OCI-LY7 (cell line): ENCODE results near the gene ANKRD39. TPM values are rescaled to one million over a fixed set of nuclear protein-coding genes. Genes with fewer than 3 reads are reported as not detected.

Experiments
- BruUV-seq: library from RNA; stranded (reverse); fragments of 400-500 nt; replicated peaks from 2 replicates; lab custom pipeline; 2021; lab: Mats Ljungman, UMichigan
- CTCF ChIA-PET: fragments of 300-600 bp; sonication (Branson Sonifier 250); formaldehyde crosslinking; loops from one replicate; lab custom pipeline; 2022; ENCODE audit warnings: antibody characterized with exemption; ENCODE audit not compliant: unreplicated experiment; lab: Charles Lee
- POLR2A ChIA-PET: fragments of 300-600 bp; sonication (Branson Sonifier 250); formaldehyde crosslinking; loops from one replicate; lab custom pipeline; 2022; ENCODE audit warnings: antibody characterized with exemption; lab: Charles Lee
- DNase-seq: peaks from one replicate; pipeline ENCODE4 v3.0.0-alpha.2; 2015; ENCODE audit warnings: low spot score
- H2AFZ ChIP-seq: fragments of 200-600 bp; sonication (generic), shearing (Covaris generic); 2 replicates; pipeline ENCODE4 v1.6.1; 2014; ENCODE audit warnings: mild to moderate bottlenecking, antibody characterized with exemption, low read length, moderate library complexity
- H3K27ac ChIP-seq: fragments of 200-600 bp; sonication (generic); 2 replicates; pipeline ENCODE4 v1.5.1; 2014; ENCODE audit warnings: mixed run types, low read depth, mild to moderate bottlenecking, moderate library complexity, low read length, inconsistent platforms; ENCODE audit not compliant: poor library complexity, severe bottlenecking
- H3K36me3 ChIP-seq: fragments of 200-600 bp; sonication (generic); 2 replicates; pipeline ENCODE4 v1.6.1; 2014; ENCODE audit warnings: mild to moderate bottlenecking, antibody characterized with exemption, low read length, moderate library complexity, mixed read lengths; ENCODE audit not compliant: insufficient read depth
- H3K4me1 ChIP-seq: fragments of 200-600 bp; sonication (generic); 2 replicates; pipeline ENCODE4 v1.5.1; 2014; ENCODE audit warnings: mild to moderate bottlenecking, low read length; ENCODE audit not compliant: insufficient read depth, poor library complexity, severe bottlenecking
- H3K4me2 ChIP-seq: fragments of 200-600 bp; sonication (generic); 2 replicates; pipeline ENCODE4 v1.6.1; 2014; ENCODE audit warnings: mild to moderate bottlenecking, low read length
- H3K4me3 ChIP-seq: fragments of 200-600 bp; sonication (generic); 2 replicates; pipeline ENCODE4 v1.5.1; 2014; ENCODE audit warnings: mild to moderate bottlenecking, low read depth, low read length; ENCODE audit not compliant: poor library complexity, severe bottlenecking
- H3K79me2 ChIP-seq: fragments of 200-600 bp; sonication (generic); 2 replicates; pipeline ENCODE4 v1.6.1; 2016; ENCODE audit warnings: low read depth, mild to moderate bottlenecking, low read length, moderate library complexity, mixed read lengths; ENCODE audit not compliant: insufficient read depth
- H3K9me2 ChIP-seq: fragments of 200-600 bp; sonication (generic); 2 replicates; pipeline ENCODE4 v1.6.1; 2016; ENCODE audit warnings: mild to moderate bottlenecking, low read length, mixed read lengths; ENCODE audit not compliant: insufficient read depth
- H3K9me3 ChIP-seq: fragments of 200-600 bp; sonication (generic); 2 replicates; pipeline ENCODE4 v1.6.1; 2014; ENCODE audit warnings: mild to moderate bottlenecking, mixed run types, low read length, mixed read lengths
- H4K20me1 ChIP-seq: fragments of 200-600 bp; sonication (generic); 2 replicates; pipeline ENCODE4 v1.6.1; 2014; ENCODE audit warnings: mild to moderate bottlenecking, antibody characterized with exemption, low read length, moderate library complexity, mixed read lengths; ENCODE audit not compliant: insufficient read depth
- CTCF ChIP-seq: fragments of 200-600 bp; sonication (generic); conservative IDR thresholded peaks from 2 replicates; pipeline ENCODE4 v1.5.1; 2014; ENCODE audit warnings: mild to moderate bottlenecking, antibody characterized with exemption, low read length, moderate library complexity, mixed read lengths
- EZH2phosphoT487 ChIP-seq: fragments of 200-600 bp; sonication (generic); IDR thresholded peaks from 2 replicates; pipeline ENCODE4 v1.6.1; 2018; ENCODE audit warnings: low read depth, borderline replicate concordance, mild to moderate bottlenecking, mixed run types, antibody characterized with exemption, low read length, moderate library complexity, mixed read lengths
- intact Hi-C: fragments of 100-400 bp; cut with micrococcal nuclease; formaldehyde crosslinking; loops from one replicate; pipeline ENCODE4 v1.10.0; 2022; ENCODE audit not compliant: unreplicated experiment
- total RNA-seq, 2 experiments: library from RNA; depleted of rRNA in 1 of 2; stranded (reverse); fragments of >200 nt in 1 of 2; shearing (Covaris generic) in 1 of 2; gene quantifications; 2 replicates each; pipeline ENCODE4 v1.2.3, GENCODE V29; 2014 to 2022

The ANKRD39 gene
- total RNA-seq, 2 experiments from 2014 or later: 22.2 to 24.1 TPM

- POLR2A ChIA-PET: no interaction called here
- Histone ChIP-seq H3K36me3 (peaks cover 74% of the 10 kb centered on the region; the same call in 1 of the 2 replicates), H3K4me1 (peaks cover 8% of the 10 kb centered on the region), H3K79me2 (peaks cover 6% of the 10 kb centered on the region; the same call in 1 of the 2 replicates), H3K9me2 (no peaks in the 10 kb centered on the region), H3K9me3 (no peaks in the 10 kb centered on the region), H3K27ac (no peak overlapping the region), H2AFZ (no peak overlapping the region), H3K4me2 (no peak overlapping the region), H3K4me3 (no peak overlapping the region), H4K20me1 (peaks cover 5% of the 10 kb centered on the region; the same call in 1 of the 2 replicates)
- BruUV-seq: no TSS peak
- intact Hi-C loops: no loop called here
- CTCF ChIA-PET: no interaction called here
- no peak for TF ChIP-seq EZH2phosphoT487
- no peak for TF ChIP-seq CTCF
- no peak for DNase-seq
Observed at GRCh38 chr2:96825057-96825456, 32.8 kb downstream of the ANKRD39 start.

- Histone ChIP-seq H3K4me1 (peaks cover 15% of the 10 kb centered on the region), H3K9me2 (no peaks in the 10 kb centered on the region), H3K4me3 (no peak overlapping the region), H2AFZ (no peak overlapping the region), H3K4me2 (no peak overlapping the region), H3K36me3 (peaks cover 69% of the 10 kb centered on the region; the same call in 1 of the 2 replicates), H4K20me1 (peaks cover 5% of the 10 kb centered on the region; the same call in 1 of the 2 replicates), H3K79me2 (peaks cover 6% of the 10 kb centered on the region; the same call in 1 of the 2 replicates), H3K9me3 (no peaks in the 10 kb centered on the region), H3K27ac (no peak overlapping the region)
- no TSS peak for BruUV-seq
- POLR2A ChIA-PET: no interaction called here
- CTCF ChIA-PET: no interaction called here
- DNase-seq: no peak
- intact Hi-C loops: no loop called here
- no peak for TF ChIP-seq EZH2phosphoT487
- TF ChIP-seq CTCF: no peak
Observed at GRCh38 chr2:96824079-96824870, 33.5 kb downstream of the ANKRD39 start.

DNA sequence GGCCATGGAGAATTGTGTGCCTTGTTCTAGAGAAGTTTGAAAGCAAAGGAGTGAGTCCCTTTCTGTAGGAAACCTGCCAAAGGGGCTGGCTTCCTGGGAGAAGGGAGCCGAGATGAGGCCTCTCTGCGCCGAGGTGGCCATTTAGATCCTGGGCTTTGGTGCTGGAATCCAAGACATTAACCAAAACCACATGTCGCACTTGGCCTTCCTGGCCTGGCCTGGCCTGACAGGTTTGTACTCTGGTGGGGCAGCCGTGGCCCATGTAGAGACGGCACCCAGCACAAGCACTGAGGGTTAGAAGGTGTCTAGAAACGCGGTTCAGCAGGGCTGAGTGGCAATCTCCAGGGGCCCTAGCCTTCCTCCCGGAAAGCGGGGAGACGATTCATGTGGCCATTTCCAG lies 34.6 kb downstream of the ANKRD39 start:
- ChIA-PET POLR2A (no interaction called here), CTCF (no interaction called here)
- H3K4me2 ChIP-seq: no peak overlapping the region
- H3K9me3 ChIP-seq: no peaks in the 10 kb centered on the region
- peaks cover 5% of the 10 kb centered on the region; the same call in 1 of the 2 replicates for H4K20me1 ChIP-seq
- no peak for DNase-seq
- TF ChIP-seq CTCF (no peak), EZH2phosphoT487 (no peak)
- no peak overlapping the region for H2AFZ ChIP-seq
- no TSS peak for BruUV-seq
- H3K36me3 ChIP-seq: peaks cover 66% of the 10 kb centered on the region; the same call in 1 of the 2 replicates
- H3K27ac ChIP-seq: no peak overlapping the region
- peaks cover 13% of the 10 kb centered on the region; the same call in 1 of the 2 replicates for H3K79me2 ChIP-seq
- H3K9me2 ChIP-seq: no peaks in the 10 kb centered on the region
- H3K4me3 ChIP-seq: no peak overlapping the region
- intact Hi-C loops: no loop called here
- H3K4me1 ChIP-seq: peaks cover 26% of the 10 kb centered on the region
